HepG2 (cell line): ENCODE results near the gene HYDIN. TPM values are rescaled to one million over a fixed set of nuclear protein-coding genes. Genes with fewer than 3 reads are reported as not detected.

Source experiments
- IRF2 ChIP-seq: IDR thresholded peaks from 2 replicates; pipeline ENCODE4 v1.6.1; 2018; ENCODE audit warnings: missing genetic modification reagents, missing compliant biosample characterization
- NONO ChIP-seq, 2 experiments: fragments of 450-650 bp in 1 of 2; sonication (generic) in 1 of 2; formaldehyde crosslinking in 1 of 2; IDR thresholded peaks in 1 of 2; conservative IDR thresholded peaks in 1 of 2; 2 replicates each; pipeline versions ENCODE4 v1.6.1 to v1.8.0; 2017 to 2022; ENCODE audit warnings: mild to moderate bottlenecking in 1 of 2, missing genetic modification reagents in 1 of 2, moderate library complexity in 1 of 2
- SIN3A ChIP-seq: IDR thresholded peaks from 2 replicates; pipeline ENCODE4 v1.6.1; 2011; ENCODE audit warnings: low read depth, mild to moderate bottlenecking, control low read depth, low read length, borderline replicate concordance
- SPEN ChIP-seq: sonication (generic); formaldehyde crosslinking; IDR thresholded peaks from 2 replicates; pipeline ENCODE4 v1.5.1; 2020; ENCODE audit warnings: low read depth, mild to moderate bottlenecking, missing genetic modification reagents
- TARDBP ChIP-seq: sonication (generic); formaldehyde crosslinking; IDR thresholded peaks from 2 replicates; pipeline ENCODE4 v1.8.0; 2022; ENCODE audit warnings: mild to moderate bottlenecking, missing genetic modification reagents
- ZNF136 ChIP-seq: sonication (generic); formaldehyde crosslinking; IDR thresholded peaks from 2 replicates; pipeline ENCODE4 v1.8.1; 2022; ENCODE audit warnings: low read depth, mild to moderate bottlenecking, moderate library complexity, missing genetic modification reagents
- ZNF317 ChIP-seq: sonication (generic); formaldehyde crosslinking; IDR thresholded peaks from 2 replicates; pipeline ENCODE4 v1.5.0; 2020; ENCODE audit warnings: mild to moderate bottlenecking, missing genetic modification reagents
- ZNF709 ChIP-seq: sonication (generic); formaldehyde crosslinking; IDR thresholded peaks from 2 replicates; pipeline ENCODE4 v1.5.0; 2020; ENCODE audit warnings: mild to moderate bottlenecking, missing genetic modification reagents
- ZNF776 ChIP-seq: sonication (generic); formaldehyde crosslinking; IDR thresholded peaks from 2 replicates; pipeline ENCODE4 v1.4.0; 2020; ENCODE audit warnings: mild to moderate bottlenecking, missing genetic modification reagents
- ZNF788 ChIP-seq: sonication (generic); formaldehyde crosslinking; IDR thresholded peaks from 2 replicates; pipeline ENCODE4 v1.5.0; 2020; ENCODE audit warnings: mild to moderate bottlenecking, missing genetic modification reagents, borderline replicate concordance
- ZNF839 ChIP-seq: sonication (generic); formaldehyde crosslinking; IDR thresholded peaks from 2 replicates; pipeline ENCODE4 v1.4.0; 2020; ENCODE audit warnings: missing genetic modification reagents, mild to moderate bottlenecking, borderline replicate concordance
- polyA plus RNA-seq, 8 experiments: library from polyadenylated mRNA; depleted of rRNA in 3 of 8; stranded (reverse) in 7 of 8; unstranded in 1 of 8; fragments of >200 nt; fragmentation: Illumina TruSeq in 4 of 8; extraction: Trizol in 4 of 8; gene quantifications; 2 replicates each; pipeline versions ENCODE4 v1.2.1 to v1.2.3, GENCODE V29; 2011 to 2016; ENCODE audit warnings: low read depth in 4 of 8, missing spikeins in 1 of 8, mixed read lengths in 1 of 8; ENCODE audit not compliant: insufficient read depth in 1 of 8
- total RNA-seq, 5 experiments: library from RNA; depleted of rRNA; stranded (reverse); fragments of >200 nt; fragmentation: Illumina TruSeq; extraction: Trizol; gene quantifications; 2 replicates each; pipeline ENCODE4 v1.2.3, GENCODE V29; 2016; ENCODE audit warnings: low read depth in 1 of 5
- TF ChIP-seq, protein P1 (sequence below): sonication (generic); formaldehyde crosslinking; IDR thresholded peaks from 2 replicates; pipeline ENCODE4 v1.4.0; 2020; ENCODE audit warnings: mild to moderate bottlenecking, missing genetic modification reagents, borderline replicate concordance
- TF ChIP-seq, protein P2 (sequence below): sonication (generic); formaldehyde crosslinking; IDR thresholded peaks from 2 replicates; pipeline ENCODE4 v1.5.0; 2020; ENCODE audit warnings: mild to moderate bottlenecking, missing genetic modification reagents
- TF ChIP-seq, protein P3 (sequence below): IDR thresholded peaks from 2 replicates; pipeline ENCODE4 v1.6.1; 2016; ENCODE audit warnings: mild to moderate bottlenecking
- TF ChIP-seq, protein P4 (sequence below): sonication (generic); formaldehyde crosslinking; IDR thresholded peaks from 2 replicates; pipeline ENCODE4 v1.8.0; 2022; ENCODE audit warnings: mild to moderate bottlenecking, missing genetic modification reagents
- TF ChIP-seq, protein P5 (sequence below): sonication (generic); formaldehyde crosslinking; IDR thresholded peaks from 2 replicates; pipeline ENCODE4 v1.4.0; 2020; ENCODE audit warnings: missing genetic modification reagents, low read depth, mild to moderate bottlenecking, borderline replicate concordance

HYDIN gene
- total and polyA plus RNA-seq, 2 of the 13 experiments (the other 11 are each of a cell fraction or from before 2014, with no cell fraction given): not detected

DNA sequence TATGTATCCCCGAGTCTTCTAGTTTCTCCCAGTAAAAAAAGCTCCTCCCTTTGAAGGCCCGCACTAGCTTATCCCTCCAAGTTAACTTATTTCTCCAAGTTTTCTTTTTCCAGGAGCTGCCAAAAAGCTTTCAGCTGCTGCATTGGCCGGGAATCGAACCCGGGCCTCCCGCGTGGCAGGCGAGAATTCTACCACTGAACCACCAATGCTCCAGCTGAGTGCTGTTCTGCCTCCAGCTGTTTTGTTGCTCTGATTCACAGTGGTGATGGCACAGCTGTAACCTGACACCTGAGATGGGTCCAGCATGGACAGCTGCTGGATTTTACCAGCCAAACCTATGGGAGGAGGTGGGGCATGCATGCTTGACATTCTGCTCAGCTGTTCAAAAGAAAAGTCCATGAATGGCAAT lies 451.6 kb downstream of the HYDIN start (continued):
- TF ChIP-seq, protein P1, sequence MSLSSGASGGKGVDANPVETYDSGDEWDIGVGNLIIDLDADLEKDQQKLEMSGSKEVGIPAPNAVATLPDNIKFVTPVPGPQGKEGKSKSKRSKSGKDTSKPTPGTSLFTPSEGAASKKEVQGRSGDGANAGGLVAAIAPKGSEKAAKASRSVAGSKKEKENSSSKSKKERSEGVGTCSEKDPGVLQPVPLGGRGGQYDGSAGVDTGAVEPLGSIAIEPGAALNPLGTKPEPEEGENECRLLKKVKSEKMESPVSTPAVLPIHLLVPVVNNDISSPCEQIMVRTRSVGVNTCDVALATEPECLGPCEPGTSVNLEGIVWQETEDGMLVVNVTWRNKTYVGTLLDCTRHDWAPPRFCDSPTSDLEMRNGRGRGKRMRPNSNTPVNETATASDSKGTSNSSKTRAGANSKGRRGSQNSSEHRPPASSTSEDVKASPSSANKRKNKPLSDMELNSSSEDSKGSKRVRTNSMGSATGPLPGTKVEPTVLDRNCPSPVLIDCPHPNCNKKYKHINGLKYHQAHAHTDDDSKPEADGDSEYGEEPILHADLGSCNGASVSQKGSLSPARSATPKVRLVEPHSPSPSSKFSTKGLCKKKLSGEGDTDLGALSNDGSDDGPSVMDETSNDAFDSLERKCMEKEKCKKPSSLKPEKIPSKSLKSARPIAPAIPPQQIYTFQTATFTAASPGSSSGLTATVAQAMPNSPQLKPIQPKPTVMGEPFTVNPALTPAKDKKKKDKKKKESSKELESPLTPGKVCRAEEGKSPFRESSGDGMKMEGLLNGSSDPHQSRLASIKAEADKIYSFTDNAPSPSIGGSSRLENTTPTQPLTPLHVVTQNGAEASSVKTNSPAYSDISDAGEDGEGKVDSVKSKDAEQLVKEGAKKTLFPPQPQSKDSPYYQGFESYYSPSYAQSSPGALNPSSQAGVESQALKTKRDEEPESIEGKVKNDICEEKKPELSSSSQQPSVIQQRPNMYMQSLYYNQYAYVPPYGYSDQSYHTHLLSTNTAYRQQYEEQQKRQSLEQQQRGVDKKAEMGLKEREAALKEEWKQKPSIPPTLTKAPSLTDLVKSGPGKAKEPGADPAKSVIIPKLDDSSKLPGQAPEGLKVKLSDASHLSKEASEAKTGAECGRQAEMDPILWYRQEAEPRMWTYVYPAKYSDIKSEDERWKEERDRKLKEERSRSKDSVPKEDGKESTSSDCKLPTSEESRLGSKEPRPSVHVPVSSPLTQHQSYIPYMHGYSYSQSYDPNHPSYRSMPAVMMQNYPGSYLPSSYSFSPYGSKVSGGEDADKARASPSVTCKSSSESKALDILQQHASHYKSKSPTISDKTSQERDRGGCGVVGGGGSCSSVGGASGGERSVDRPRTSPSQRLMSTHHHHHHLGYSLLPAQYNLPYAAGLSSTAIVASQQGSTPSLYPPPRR (CRISPR knock-in tag): peak; percentile 38; the same call in 1 of the 2 replicates
- TF ChIP-seq ZNF136: no peak
- TF ChIP-seq IRF2 (CRISPR knock-in tag): 0 out of 2 replicates have a peak, but pooled peaks have one; percentile 15
- peak; percentile 60; the same call in 1 of the 2 replicates for TF ChIP-seq TARDBP (CRISPR knock-in tag)
- 0 out of 2 replicates have a peak, but pooled peaks have one; percentile 36 for TF ChIP-seq ZNF317
- no peak for TF ChIP-seq ZNF839 (CRISPR knock-in tag)
- TF ChIP-seq, protein P2, sequence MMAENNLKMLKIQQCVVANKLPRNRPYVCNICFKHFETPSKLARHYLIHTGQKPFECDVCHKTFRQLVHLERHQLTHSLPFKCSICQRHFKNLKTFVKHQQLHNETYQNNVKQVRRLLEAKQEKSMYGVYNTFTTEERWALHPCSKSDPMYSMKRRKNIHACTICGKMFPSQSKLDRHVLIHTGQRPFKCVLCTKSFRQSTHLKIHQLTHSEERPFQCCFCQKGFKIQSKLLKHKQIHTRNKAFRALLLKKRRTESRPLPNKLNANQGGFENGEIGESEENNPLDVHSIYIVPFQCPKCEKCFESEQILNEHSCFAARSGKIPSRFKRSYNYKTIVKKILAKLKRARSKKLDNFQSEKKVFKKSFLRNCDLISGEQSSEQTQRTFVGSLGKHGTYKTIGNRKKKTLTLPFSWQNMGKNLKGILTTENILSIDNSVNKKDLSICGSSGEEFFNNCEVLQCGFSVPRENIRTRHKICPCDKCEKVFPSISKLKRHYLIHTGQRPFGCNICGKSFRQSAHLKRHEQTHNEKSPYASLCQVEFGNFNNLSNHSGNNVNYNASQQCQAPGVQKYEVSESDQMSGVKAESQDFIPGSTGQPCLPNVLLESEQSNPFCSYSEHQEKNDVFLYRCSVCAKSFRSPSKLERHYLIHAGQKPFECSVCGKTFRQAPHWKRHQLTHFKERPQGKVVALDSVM (CRISPR knock-in tag): no peak
- TF ChIP-seq, protein P3, sequence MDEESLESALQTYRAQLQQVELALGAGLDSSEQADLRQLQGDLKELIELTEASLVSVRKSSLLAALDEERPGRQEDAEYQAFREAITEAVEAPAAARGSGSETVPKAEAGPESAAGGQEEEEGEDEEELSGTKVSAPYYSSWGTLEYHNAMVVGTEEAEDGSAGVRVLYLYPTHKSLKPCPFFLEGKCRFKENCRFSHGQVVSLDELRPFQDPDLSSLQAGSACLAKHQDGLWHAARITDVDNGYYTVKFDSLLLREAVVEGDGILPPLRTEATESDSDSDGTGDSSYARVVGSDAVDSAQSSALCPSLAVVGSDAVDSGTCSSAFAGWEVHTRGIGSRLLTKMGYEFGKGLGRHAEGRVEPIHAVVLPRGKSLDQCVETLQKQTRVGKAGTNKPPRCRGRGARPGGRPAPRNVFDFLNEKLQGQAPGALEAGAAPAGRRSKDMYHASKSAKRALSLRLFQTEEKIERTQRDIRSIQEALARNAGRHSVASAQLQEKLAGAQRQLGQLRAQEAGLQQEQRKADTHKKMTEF (CRISPR knock-in tag): 0 out of 2 replicates have a peak, but pooled peaks have one; percentile 46
- TF ChIP-seq ZNF776 (CRISPR knock-in tag): no peak
- TF ChIP-seq, protein P4, sequence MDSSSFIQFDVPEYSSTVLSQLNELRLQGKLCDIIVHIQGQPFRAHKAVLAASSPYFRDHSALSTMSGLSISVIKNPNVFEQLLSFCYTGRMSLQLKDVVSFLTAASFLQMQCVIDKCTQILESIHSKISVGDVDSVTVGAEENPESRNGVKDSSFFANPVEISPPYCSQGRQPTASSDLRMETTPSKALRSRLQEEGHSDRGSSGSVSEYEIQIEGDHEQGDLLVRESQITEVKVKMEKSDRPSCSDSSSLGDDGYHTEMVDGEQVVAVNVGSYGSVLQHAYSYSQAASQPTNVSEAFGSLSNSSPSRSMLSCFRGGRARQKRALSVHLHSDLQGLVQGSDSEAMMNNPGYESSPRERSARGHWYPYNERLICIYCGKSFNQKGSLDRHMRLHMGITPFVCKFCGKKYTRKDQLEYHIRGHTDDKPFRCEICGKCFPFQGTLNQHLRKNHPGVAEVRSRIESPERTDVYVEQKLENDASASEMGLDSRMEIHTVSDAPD (CRISPR knock-in tag): no peak
- TF ChIP-seq, protein P5, sequence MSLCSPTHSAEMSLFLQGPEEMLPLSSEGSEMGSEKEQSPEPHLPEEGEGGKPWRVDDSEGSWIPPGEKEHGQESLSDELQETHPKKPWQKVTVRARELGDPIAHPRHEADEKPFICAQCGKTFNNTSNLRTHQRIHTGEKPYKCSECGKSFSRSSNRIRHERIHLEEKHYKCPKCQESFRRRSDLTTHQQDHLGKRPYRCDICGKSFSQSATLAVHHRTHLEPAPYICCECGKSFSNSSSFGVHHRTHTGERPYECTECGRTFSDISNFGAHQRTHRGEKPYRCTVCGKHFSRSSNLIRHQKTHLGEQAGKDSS (CRISPR knock-in tag): 0 out of 2 replicates have a peak, but pooled peaks have one; percentile 23
- TF ChIP-seq ZNF709 (CRISPR knock-in tag): peak; percentile 42; the same call in 1 of the 2 replicates
- peak; percentile 62; the same call in 1 of the 2 replicates for TF ChIP-seq ZNF788 (CRISPR knock-in tag)
- TF ChIP-seq SPEN (CRISPR knock-in tag): 0 out of 2 replicates have a peak, but pooled peaks have one; percentile 38
- peak; percentile 40; the same call in 1 of the 2 replicates for TF ChIP-seq SIN3A
- no peak for TF ChIP-seq NONO (IDR thresholded peaks at IDR 0.05)
- TF ChIP-seq NONO (CRISPR knock-in tag; conservative IDR thresholded peaks at IDR 0.05): peak; percentile 80
